ENCODE data around the gene CLN6. TPM values are rescaled to one million over a fixed set of nuclear protein-coding genes. Genes with fewer than 3 reads are reported as not detected.
"Not testable (repeated sequence)": the region's sequence is repeated elsewhere in the genome, so short reads cannot be mapped to it uniquely, and the experiment has no call there.

The CLN6 gene
- total RNA-seq, 1 donor from 2014 or later: 26.1 TPM

GRCh38 chr15:68213991-68214837 is 15.3 kb downstream of the CLN6 start:
- H3K9me3 Mint-ChIP-seq (ENCODE audit: unreplicated experiment): no peaks in the 10 kb centered on the region
- H3K4me3 Mint-ChIP-seq (ENCODE audit: unreplicated experiment): no peak overlapping the region
- DNase-seq: no peak
- no peak overlapping the region for H3K27ac Mint-ChIP-seq (ENCODE audit: unreplicated experiment)
- TF ChIP-seq, protein P1, sequence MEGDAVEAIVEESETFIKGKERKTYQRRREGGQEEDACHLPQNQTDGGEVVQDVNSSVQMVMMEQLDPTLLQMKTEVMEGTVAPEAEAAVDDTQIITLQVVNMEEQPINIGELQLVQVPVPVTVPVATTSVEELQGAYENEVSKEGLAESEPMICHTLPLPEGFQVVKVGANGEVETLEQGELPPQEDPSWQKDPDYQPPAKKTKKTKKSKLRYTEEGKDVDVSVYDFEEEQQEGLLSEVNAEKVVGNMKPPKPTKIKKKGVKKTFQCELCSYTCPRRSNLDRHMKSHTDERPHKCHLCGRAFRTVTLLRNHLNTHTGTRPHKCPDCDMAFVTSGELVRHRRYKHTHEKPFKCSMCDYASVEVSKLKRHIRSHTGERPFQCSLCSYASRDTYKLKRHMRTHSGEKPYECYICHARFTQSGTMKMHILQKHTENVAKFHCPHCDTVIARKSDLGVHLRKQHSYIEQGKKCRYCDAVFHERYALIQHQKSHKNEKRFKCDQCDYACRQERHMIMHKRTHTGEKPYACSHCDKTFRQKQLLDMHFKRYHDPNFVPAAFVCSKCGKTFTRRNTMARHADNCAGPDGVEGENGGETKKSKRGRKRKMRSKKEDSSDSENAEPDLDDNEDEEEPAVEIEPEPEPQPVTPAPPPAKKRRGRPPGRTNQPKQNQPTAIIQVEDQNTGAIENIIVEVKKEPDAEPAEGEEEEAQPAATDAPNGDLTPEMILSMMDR (IDR thresholded peaks at IDR 0.05; ENCODE audit: partially characterized antibody, unreplicated experiment): no peak
- peaks cover 2% of the 10 kb centered on the region for H3K27me3 Mint-ChIP-seq (ENCODE audit: unreplicated experiment)
- H3K4me1 Mint-ChIP-seq (ENCODE audit: low read depth, unreplicated experiment): peaks cover 2% of the 10 kb centered on the region
- H3K36me3 Mint-ChIP-seq (ENCODE audit: unreplicated experiment): peaks cover 4% of the 10 kb centered on the region

DNA sequence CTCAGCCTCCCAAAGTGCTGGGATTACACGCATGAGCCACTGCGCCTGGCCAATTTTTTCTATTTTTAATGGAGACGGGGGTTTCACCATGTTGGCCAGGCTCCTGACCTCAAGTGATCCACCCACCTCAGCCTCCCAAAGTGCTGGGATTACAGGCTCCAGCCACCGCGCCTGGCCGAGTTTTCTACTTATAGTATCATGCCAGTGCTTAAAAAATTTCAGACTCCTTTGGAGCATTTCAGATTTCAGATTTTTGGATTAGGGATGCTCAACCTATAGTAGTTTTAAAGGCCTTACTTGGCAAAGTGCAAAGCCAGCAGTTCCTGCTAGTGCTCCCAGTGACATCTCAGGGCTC is 16.1 kb downstream of the CLN6 start:
- not testable (repeated sequence) for H3K27me3 Mint-ChIP-seq (ENCODE audit: unreplicated experiment); H3K9me3 Mint-ChIP-seq (ENCODE audit: unreplicated experiment)

GRCh38 chr15:68211656-68212320 is 17.7 kb downstream of the CLN6 start:
- no peaks in the 10 kb centered on the region for H3K36me3 Mint-ChIP-seq (ENCODE audit: unreplicated experiment)
- TF ChIP-seq, protein P1 (IDR thresholded peaks at IDR 0.05; ENCODE audit: partially characterized antibody, unreplicated experiment): no peak
- H3K4me1 Mint-ChIP-seq (ENCODE audit: low read depth, unreplicated experiment): peaks cover 2% of the 10 kb centered on the region
- DNase-seq: no peak
- H3K27me3 Mint-ChIP-seq (ENCODE audit: unreplicated experiment): peaks cover 4% of the 10 kb centered on the region
- H3K27ac Mint-ChIP-seq (ENCODE audit: unreplicated experiment): no peak overlapping the region
- H3K9me3 Mint-ChIP-seq (ENCODE audit: unreplicated experiment): no peaks in the 10 kb centered on the region
- H3K4me3 Mint-ChIP-seq (ENCODE audit: unreplicated experiment): no peak overlapping the region

More for the DNA sequence above, 16.1 kb downstream of the CLN6 start:
- H3K4me1 Mint-ChIP-seq (ENCODE audit: low read depth, unreplicated experiment); H3K4me3 Mint-ChIP-seq (ENCODE audit: unreplicated experiment); DNase-seq; H3K36me3 Mint-ChIP-seq (ENCODE audit: unreplicated experiment); H3K27ac Mint-ChIP-seq (ENCODE audit: unreplicated experiment): not testable (repeated sequence)

- H3K27ac Mint-ChIP-seq (ENCODE audit: unreplicated experiment): no peak overlapping the region
- TF ChIP-seq, protein P1 (IDR thresholded peaks at IDR 0.05; ENCODE audit: partially characterized antibody, unreplicated experiment): peak; percentile 91
Measured at GRCh38 chr15:68210821-68211655, 18.5 kb downstream of the CLN6 start.

DNA sequence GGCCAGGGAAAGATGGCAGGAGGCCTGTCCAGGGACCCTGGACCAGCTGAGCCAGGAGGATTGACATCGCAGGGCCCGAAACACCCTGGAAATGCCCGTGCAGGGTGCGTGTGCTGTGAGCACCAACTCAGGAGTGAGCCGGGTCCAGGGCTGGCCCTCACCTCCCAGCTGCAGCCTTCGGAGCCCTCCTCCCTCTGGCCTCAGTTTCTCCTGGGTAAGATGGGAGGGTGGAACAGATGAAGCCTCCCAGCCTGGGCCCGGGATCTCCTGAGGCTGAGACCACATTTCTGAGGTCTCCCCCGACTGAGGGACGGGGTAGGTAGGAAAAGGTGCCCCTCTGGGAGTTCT is 19.1 kb downstream of the CLN6 start:
- no peak overlapping the region for H3K4me3 Mint-ChIP-seq (ENCODE audit: unreplicated experiment)
- H3K36me3 Mint-ChIP-seq (ENCODE audit: unreplicated experiment): no peaks in the 10 kb centered on the region
- H3K4me1 Mint-ChIP-seq (ENCODE audit: low read depth, unreplicated experiment): peaks cover 2% of the 10 kb centered on the region
- no peaks in the 10 kb centered on the region for H3K9me3 Mint-ChIP-seq (ENCODE audit: unreplicated experiment)
- TF ChIP-seq, protein P1 (IDR thresholded peaks at IDR 0.05; ENCODE audit: partially characterized antibody, unreplicated experiment): no peak
- H3K27ac Mint-ChIP-seq (ENCODE audit: unreplicated experiment): no peak overlapping the region
- no peak for DNase-seq
- H3K27me3 Mint-ChIP-seq (ENCODE audit: unreplicated experiment): peaks cover 4% of the 10 kb centered on the region

More at GRCh38 chr15:68210821-68211655, 18.5 kb downstream of the CLN6 start:
- Mint-ChIP-seq H3K4me3 (ENCODE audit: unreplicated experiment) (no peak overlapping the region), H3K27me3 (ENCODE audit: unreplicated experiment) (peaks cover 4% of the 10 kb centered on the region), H3K9me3 (ENCODE audit: unreplicated experiment) (no peaks in the 10 kb centered on the region), H3K36me3 (ENCODE audit: unreplicated experiment) (no peaks in the 10 kb centered on the region), H3K4me1 (ENCODE audit: low read depth, unreplicated experiment) (peaks cover 2% of the 10 kb centered on the region)
- peak; percentile 92 for DNase-seq
